GM21367 (cell line): ENCODE measurements around the gene TOGARAM2.
A peak's percentile ranks its signal among the peaks of the same experiment; 100 is the strongest.

Experiments used
- ATAC-seq: cut with Tn5 transposase; IDR thresholded peaks from one replicate; pipeline ENCODE4 v1.9.1; 2021; ENCODE audit not compliant: unreplicated experiment

The TOGARAM2 gene

DNA sequence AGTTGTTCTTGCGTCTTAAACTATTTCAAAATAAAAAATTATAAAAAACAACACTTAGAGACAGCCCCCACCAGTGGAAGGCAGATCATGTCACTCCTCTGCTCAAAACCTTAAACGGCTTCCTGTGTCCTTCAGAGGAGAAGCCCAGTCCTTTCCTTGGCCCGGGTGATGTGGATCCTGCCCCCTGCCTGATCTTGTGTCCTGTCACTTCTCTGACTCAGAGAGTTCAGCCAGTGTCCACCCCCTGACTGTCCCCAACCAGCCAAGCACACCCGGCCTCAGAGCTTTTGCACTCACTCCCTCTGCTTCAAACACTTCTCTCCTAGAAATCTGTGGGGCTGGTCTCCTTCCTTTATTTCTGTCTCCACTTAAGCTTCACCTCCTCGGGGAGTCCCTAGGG lies 35.4 kb downstream of the TOGARAM2 start:
- ATAC-seq = no peak

GRCh38 chr2:29017716-29018435 lies 36.8 kb downstream of the TOGARAM2 start:
- no peak for ATAC-seq

DNA sequence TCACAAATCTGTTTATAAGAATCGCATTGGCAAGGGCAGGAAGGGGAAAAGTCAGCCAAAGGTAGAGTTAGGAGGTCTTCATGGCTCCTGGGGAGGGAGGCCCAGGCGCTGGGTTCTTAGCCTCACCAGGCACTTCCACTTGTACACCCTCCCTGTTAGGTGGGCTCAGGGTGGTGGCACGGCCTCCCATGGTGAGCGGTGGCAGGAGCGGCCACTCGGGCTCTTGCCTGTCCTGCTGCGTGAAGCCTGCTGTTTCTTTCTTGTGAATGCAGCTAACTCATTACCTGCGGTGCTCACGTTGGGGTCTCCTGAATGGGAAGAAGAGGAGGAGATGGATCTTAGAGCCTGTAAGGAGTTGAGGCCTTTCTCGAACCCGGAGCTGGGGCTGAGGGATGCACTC lies 40.8 kb downstream of the TOGARAM2 start:
- no peak for ATAC-seq

- no peak for ATAC-seq
Measured at GRCh38 chr2:29022679-29023078, 41.6 kb downstream of the TOGARAM2 start.

DNA sequence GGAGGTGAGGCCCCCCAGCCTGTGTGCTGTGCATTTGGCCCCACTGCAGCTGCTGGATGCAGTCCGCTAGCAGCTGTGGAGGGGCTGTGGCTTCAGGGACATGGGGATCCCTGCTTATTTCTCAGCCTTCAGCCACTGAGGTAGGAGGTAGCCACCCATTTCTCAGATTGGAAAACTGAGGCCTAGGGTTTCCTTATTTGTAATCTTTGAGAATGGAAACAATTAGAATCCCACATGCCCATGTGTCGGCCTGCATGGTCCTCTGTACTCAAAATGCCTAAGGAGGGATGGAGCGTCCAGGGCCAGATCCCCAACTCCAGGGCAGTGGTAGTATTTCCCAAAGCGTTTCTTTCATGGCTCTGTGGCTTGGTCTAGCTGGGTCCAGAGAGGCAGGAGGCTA lies 42.1 kb downstream of the TOGARAM2 start:
- no peak for ATAC-seq

DNA sequence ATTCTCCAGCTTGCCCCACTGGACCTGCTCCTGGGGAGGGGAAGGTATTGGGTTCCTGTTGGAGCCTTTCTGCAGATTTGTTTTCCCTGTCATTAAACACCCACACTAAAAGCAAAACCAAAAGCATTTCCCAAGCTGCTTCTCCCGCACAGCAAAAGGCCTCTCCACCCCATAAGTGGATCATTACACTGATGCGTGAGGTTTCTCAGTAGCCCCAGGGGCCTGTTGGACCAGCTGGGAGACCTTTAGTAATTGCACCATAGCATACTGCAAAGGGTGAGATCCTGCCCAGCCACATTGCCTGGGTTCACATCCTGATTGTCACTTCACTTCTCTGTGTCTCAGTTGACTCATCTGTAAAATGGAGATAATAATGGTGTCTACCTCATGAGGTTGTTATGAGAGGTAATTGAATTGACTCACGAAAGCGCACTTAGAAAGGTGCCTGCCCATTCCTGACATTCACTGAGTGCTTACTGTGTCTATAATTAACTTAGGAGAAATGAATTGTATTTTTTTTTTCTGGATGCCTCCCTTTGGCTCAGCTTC lies 43.9 kb downstream of the TOGARAM2 start:
- ATAC-seq = no peak

GRCh38 chr2:29025711-29026110 lies 44.6 kb downstream of the TOGARAM2 start:
- ATAC-seq = no peak

GRCh38 chr2:29031046-29031445 lies 49.9 kb downstream of the TOGARAM2 start:
- no peak for ATAC-seq

DNA sequence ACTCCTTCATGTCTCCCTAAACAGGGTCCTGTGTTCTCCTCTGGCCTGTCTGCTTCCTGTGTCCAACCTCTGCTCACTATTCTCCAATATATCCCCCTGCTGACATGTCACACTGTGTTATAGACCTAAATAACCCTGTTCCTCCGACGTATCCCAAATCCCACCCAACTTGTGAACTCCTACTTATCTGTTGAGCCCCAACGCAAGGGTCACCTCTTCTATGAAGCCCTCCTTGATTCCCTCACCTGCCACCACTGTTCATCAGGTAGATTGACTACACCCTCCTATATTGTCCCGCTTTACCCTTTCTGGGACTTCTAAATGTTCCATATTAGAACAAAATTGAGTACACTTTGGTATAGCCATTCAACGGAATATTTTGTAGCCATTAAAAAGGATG lies 51.1 kb downstream of the TOGARAM2 start:
- no peak for ATAC-seq

GRCh38 chr2:29033172-29033571 lies 52.1 kb downstream of the TOGARAM2 start:
- no peak for ATAC-seq

DNA sequence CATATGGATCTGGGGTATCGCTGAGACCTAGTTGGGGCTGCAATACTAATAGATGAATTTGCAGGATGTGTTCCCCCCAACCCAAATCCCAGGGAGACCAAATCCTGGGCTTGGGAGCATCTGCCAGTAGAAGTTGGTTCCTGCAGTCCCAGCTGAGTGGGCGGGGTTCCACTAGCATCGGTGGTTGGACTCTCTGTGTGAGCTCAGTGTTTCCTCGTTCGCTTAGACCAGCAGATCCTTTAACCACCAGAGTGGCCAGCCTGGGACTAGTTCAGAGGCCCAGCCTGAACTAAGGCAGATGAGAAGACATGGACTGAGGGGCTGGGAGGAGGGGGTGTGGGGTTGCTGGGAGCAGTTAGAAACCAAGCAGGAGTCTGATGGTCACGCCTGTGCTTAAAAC lies 52.6 kb downstream of the TOGARAM2 start:
- no peak for ATAC-seq

GRCh38 chr2:29035016-29035745 lies 54.1 kb downstream of the TOGARAM2 start:
- ATAC-seq = no peak

GRCh38 chr2:29039718-29040480 lies 58.8 kb downstream of the TOGARAM2 start:
- peak; percentile 53 for ATAC-seq

DNA sequence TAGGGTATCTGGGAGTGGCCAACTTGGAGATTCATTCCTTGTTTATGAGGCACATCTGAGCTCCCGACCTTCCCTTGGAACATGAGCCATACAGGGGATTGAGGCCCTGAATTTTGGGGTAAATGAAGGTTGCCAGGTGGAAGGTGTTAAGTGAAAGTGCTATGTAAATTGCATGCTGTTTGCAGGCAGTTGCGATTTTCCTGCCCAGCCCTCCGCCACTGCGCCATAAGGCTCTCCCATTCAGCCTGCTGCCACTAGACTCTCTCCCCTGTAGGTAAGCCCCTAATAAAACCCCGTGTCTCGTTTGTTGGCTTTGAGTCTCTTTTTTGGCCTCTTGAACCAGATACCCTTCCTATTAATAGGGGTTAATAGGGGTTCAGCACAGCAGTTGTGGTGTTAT lies 59.5 kb downstream of the TOGARAM2 start:
- peak; percentile 19 for ATAC-seq

DNA sequence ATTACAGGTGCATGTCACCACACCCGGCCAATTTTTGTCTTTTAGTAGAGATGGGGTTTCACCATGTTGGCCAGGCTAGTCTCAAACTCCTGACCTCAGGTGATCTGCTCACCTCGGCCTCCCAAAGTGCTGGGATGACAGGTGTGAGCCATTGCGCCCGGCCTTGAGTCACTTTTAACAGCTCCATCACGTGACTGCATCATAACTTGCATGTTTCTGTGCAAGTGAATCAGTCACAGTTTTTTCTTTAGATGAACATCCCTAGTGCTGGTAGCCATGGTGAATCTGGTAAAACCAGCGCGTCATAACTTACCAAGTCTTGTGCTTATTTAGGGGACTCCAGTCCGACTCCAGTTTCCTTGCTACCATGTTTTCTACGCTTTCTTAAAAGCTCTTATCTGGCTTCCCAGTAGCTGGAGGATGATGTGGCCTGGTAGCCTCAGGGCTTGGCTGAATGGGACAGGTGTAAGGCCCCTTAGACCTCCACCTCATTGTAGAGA lies 60.1 kb downstream of the TOGARAM2 start:
- no peak for ATAC-seq

DNA sequence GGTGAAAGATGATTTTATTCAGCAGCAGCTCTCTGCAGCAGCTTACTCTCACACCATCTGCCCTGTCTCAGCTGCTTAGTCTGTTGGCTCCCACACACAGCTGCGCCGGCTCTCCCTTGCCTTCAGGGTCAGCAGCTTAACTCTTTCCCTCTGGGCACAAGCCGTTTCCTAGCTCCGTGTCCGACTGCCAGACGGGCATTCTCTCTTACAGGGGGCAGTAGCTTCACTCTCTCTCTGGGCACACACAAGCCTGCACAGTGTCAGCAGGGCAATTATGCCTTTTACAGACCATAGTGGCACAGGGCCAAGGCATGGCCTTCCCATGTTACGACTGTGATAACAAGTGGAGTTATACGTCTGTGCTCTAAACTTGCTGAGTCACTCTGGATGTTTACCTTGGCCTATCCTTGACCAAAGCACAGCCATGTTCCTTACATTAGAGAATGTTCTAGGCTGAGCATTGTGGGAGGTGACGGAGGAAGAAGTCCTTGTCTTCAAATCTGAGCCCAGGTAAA lies 61.5 kb downstream of the TOGARAM2 start:
- ATAC-seq = no peak

- no peak for ATAC-seq
Measured at GRCh38 chr2:29044459-29044858, 63.4 kb downstream of the TOGARAM2 start.

DNA sequence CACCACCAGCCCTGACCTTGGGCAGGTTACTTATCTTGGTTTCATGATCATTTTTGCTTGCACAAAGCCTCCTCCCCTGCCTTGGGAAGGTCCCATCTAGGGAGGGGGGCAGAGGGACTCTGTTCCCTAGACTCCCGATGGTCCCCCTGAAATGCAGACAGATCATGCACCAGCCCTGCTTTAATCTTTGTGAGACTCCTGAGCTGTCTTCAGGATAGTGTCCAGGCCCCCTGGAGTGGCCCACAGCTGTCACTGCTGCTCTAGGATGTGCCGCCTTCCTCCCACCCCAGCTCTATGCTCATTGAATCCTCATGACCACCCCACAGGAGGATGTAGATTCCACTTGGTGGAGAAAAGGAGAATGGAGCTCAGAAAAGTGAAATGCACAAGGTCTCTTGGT lies 65.2 kb downstream of the TOGARAM2 start:
- no peak for ATAC-seq

- no peak for ATAC-seq
Measured at GRCh38 chr2:29047083-29047845, 66.2 kb downstream of the TOGARAM2 start.

GRCh38 chr2:29050591-29050990 lies 69.5 kb downstream of the TOGARAM2 start:
- no peak for ATAC-seq
